ENCODE results near the gene JAZF1.

The JAZF1 gene

GRCh38 chr7:28191751-28192150, 11.2 kb upstream of the JAZF1 start:
- no peak for DNase-seq (ENCODE audit: low read depth)

DNA sequence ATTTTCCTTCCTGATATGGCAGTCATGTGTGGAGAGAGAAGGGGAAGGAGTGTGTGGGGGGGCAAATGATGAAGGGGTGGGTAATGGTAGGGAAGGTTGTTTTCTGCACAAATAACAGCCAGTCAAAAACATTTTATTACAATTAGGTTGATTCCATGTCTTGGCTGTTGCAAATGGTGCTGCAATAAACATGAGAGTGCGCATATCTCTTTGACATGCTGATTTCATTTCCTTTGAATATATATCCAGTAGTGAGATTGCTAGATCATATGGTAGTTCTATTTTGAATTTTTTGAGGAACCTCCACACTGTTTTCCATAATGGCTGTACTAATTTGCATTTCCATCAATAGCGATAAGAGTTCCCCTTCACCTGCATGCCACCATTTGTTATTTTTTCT, 10.6 kb upstream of the JAZF1 start:
- DNase-seq (ENCODE audit: low read depth): no peak

- DNase-seq (ENCODE audit: low read depth): no peak
Measured at GRCh38 chr7:28190077-28190710, 9.6 kb upstream of the JAZF1 start.

GRCh38 chr7:28187012-28187411, 6.4 kb upstream of the JAZF1 start:
- DNase-seq (ENCODE audit: low read depth): no peak

GRCh38 chr7:28183627-28184026, 3.0 kb upstream of the JAZF1 start:
- DNase-seq (ENCODE audit: low read depth): no peak

DNA sequence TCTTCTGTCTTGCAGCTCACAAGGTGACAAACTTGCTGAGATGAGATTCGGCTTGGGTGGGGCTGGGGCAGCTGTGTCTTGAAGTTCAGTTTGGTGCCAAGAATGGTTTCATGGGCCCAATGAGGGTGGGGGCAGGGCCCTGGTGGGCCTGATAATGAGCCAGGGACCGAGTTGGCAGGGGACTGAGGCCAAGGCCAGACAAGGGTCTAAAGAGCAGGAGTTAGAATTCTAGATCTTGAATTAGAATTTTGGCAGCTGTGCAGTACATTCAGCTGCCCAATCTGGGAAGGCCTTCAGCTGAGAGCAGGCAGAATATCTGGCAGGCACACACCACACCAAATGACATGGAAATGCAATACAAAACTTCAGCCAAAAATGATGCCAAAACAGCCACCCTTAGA, 1.5 kb upstream of the JAZF1 start:
- DNase-seq (ENCODE audit: low read depth): no peak

DNA sequence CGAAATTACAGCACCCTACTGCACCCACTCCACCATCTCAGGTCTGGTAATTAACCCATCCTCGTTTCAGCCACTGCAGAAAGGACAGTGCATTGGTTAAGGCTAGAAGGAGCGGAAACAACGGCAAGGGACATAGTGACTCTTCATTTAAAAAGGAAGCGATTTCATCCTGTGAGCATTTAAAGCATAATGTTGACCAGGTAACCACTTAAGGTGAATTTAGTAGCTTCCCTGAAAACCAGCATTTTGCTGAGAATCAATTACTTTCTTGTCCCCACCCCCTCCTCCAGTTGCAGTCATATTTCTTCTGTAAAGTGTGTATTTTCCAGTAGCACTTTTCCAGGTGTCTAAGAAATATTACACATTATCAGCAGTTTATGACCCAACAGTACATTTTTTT, 821 bp upstream of the JAZF1 start:
- no peak for DNase-seq (ENCODE audit: low read depth)

DNA sequence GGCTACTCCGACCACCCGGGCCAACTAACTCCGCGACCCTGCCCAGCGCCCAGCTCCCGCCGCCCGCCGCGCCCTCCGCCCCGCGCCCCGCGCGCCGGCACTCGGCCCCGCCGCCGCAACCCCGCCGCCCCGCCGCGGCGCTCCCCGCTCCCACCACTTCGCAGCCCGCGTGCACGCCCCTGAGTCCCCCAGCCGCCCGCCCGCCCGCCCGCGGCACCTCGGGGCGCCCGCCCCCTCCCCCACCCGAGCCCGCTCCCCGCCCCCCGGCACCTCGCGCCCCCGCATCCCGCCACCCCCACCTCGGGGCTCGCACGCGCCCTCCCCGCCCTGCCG, 598 bp downstream of the JAZF1 start:
- no peak for DNase-seq (ENCODE audit: low read depth)

- DNase-seq (ENCODE audit: low read depth): no peak
Measured at GRCh38 chr7:28179120-28180030, 1.2 kb downstream of the JAZF1 start.

- no peak for DNase-seq (ENCODE audit: low read depth)
Measured at GRCh38 chr7:28178599-28178998, 2.0 kb downstream of the JAZF1 start.

GRCh38 chr7:28177836-28178235, 2.8 kb downstream of the JAZF1 start:
- DNase-seq (ENCODE audit: low read depth): no peak

- no peak for DNase-seq (ENCODE audit: low read depth)
Measured at GRCh38 chr7:28176645-28177044, 4.0 kb downstream of the JAZF1 start.

GRCh38 chr7:28176174-28176573, 4.4 kb downstream of the JAZF1 start:
- no peak for DNase-seq (ENCODE audit: low read depth)

- DNase-seq (ENCODE audit: low read depth): no peak
Measured at GRCh38 chr7:28174901-28175661, 5.5 kb downstream of the JAZF1 start.

DNA sequence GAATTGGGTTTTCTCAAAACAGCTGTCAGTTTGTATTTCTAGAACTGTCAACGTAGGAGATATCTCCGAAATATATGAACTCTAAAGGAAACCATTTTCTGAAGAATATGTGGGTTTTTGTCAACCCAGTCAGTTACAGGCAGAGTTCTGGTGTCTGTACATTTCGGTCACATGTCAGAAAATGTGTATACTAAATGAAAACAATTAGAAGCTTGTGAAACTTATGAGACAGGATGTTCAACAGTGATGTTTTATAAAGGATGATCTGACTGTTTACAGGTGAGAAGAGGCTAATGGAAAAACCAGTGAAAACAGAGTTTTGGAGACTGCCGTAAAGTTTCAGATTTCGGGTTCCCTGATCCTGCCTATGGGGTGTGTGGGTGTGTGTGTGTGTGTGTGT, 6.2 kb downstream of the JAZF1 start:
- DNase-seq (ENCODE audit: low read depth): no peak

DNA sequence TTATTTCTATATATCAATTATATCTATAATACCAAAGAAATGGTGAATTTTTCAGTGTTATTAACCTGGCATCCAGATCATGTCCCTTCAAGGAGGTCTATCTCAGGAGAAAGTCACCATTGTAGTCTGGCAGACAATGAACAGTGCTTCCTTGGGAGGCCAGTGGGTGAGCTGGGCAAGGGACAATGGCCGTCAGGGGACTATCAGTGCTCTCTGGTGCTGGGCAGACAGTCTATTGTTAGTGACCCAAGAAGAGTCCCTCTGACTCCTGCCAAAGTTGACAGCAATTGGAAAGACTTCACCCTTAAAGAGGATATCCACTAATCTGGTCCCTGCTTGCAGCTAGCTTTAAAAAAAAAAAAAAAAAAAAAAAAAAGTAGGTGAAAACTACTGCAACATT, 7.1 kb downstream of the JAZF1 start:
- DNase-seq (ENCODE audit: low read depth): no peak

GRCh38 chr7:28172958-28173357, 7.6 kb downstream of the JAZF1 start:
- DNase-seq (ENCODE audit: low read depth): no peak

DNA sequence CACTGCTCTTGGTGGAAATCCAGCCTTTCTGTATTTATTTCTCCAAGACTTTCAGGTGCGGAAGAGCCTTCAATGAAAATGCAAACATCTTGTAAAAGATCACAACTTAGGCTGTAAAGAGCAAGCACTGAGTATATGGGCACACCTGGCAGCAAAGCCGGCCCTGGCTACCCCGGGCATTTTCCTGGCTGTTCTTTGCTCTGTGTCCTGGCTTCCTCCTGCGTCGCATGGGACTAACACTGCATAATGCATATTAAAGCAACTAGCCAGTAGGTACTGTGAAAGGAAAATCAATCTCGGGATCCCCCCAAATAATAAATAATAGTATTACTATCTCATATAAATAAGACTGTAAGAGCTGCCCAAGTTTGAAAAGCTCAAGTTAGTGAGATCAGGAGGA, 9.9 kb downstream of the JAZF1 start:
- no peak for DNase-seq (ENCODE audit: low read depth)

- no peak for DNase-seq (ENCODE audit: low read depth)
Measured at GRCh38 chr7:28169230-28169629, 11.4 kb downstream of the JAZF1 start.

- DNase-seq (ENCODE audit: low read depth): no peak
Measured at GRCh38 chr7:28168393-28169158, 12.0 kb downstream of the JAZF1 start.

- DNase-seq (ENCODE audit: low read depth): no peak
Measured at GRCh38 chr7:28166982-28167715, 13.4 kb downstream of the JAZF1 start.

Measured in GM04504 (cell line).